ENCODE measurements around the gene SCG3. TPM values are rescaled to one million over a fixed set of nuclear protein-coding genes. Genes with fewer than 3 reads are reported as not detected.
A peak's percentile ranks its signal among the peaks of the same experiment; 100 is the strongest.
"Not testable (repeated sequence)": the region's sequence is repeated elsewhere in the genome, so short reads cannot be mapped to it uniquely, and the experiment has no call there.

SCG3 gene
- total RNA-seq: not detected

DNA sequence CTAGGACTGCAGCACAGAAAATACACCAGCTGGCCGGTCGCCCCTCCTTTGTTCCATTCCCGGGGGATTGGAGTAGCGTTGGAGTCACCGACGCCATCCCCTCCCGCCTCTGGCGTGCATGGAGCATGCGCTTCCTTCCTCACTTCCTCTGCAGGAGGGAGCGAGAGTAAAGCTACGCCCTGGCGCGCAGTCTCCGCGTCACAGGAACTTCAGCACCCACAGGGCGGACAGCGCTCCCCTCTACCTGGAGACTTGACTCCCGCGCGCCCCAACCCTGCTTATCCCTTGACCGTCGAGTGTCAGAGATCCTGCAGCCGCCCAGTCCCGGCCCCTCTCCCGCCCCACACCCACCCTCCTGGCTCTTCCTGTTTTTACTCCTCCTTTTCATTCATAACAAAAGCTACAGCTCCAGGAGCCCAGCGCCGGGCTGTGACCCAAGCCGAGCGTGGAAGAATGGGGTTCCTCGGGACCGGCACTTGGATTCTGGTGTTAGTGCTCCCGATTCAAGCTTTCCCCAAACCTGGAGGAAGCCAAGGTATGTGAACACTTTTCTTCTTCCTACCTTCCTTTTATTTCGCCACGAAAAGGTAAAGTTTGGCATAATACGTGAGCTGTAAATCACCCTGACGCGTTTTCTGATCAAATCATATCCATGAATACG is at the start of gene SCG3:
Gene SCG3 (plus strand): TSS at position 201 of the 661 bp plus-strand sequence. CDS start 253 bp downstream, at position 454.
- H3K27ac Mint-ChIP-seq: no peak within 1 kb of the TSS
- H3K27me3 Mint-ChIP-seq: peaks cover 68% of the 10 kb centered on the region
- H3K9me3 Mint-ChIP-seq (ENCODE audit: low read depth): no peaks in the 10 kb centered on the region
- H3K4me3 Mint-ChIP-seq: no peak within 1 kb of the TSS
- DNase-seq: peak; percentile 79
- CTCF ChIA-PET: interaction anchor here (1.3 kb wide), 1 partner anchor 95 kb away, joined by 3 read pairs; no protein-coding TSS in a partner anchor
- ATAC-seq: peak; percentile 83
- H3K4me1 Mint-ChIP-seq: peaks cover 3% of the 10 kb centered on the region
- H3K36me3 Mint-ChIP-seq: no peaks in the 10 kb centered on the region

- Mint-ChIP-seq H3K27ac (no peak overlapping the region), H3K4me1 (peaks cover 11% of the 10 kb centered on the region), H3K36me3 (no peaks in the 10 kb centered on the region), H3K4me3 (no peak overlapping the region), H3K27me3 (peaks cover 27% of the 10 kb centered on the region), H3K9me3 (ENCODE audit: low read depth) (no peaks in the 10 kb centered on the region)
- ATAC-seq (no peak), DNase-seq (peak; percentile 42)
- CTCF ChIA-PET: interaction anchor here (0.9 to 1.7 kb wide), 2 partner anchors 14 to 48 kb away, joined by 3 read pairs; no protein-coding TSS in a partner anchor
These were observed 46.6 kb upstream of the SCG3 start for GRCh38 chr15:51634591-51635198.

DNA sequence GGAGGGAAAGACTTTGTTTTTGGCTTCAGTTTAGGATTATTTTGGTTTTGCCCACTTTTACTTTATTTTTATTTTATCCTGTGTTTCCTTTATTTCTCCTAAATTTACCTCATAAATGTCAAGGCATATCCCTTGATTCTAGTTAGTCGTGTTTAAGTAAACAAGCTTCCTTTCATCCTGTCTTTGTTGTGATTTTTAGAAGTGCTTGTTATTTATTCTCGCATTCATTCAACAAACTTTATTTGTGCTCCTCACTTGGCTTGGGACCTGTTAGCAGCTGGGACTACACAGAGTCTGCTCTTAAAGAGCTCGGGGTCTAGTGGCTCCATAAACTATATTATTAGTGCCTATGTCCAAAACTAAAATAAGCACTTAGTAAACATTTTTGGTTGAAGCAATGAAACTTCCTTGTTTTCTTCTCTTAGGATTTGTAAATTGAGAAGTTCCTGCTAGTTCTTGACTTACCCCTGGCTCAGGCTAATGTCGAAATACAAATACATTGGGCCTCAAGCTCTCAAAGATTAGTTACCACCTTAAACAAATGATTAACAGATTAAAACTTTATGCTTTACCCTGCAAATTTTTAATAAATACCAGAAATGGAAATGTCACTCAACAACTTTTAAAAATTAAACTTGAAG is 39.7 kb upstream of the SCG3 start:
- no peak for ATAC-seq
- CTCF ChIA-PET: interaction anchor here (2.0 kb wide), 1 partner anchor 135 kb away, joined by 7 read pairs; no protein-coding TSS in a partner anchor
- Mint-ChIP-seq H3K9me3 (ENCODE audit: low read depth) (no peaks in the 10 kb centered on the region), H3K4me3 (no peak overlapping the region), H3K27me3 (peaks cover 28% of the 10 kb centered on the region), H3K27ac (no peak overlapping the region), H3K36me3 (no peaks in the 10 kb centered on the region), H3K4me1 (no peaks in the 10 kb centered on the region)
- DNase-seq: no peak

DNA sequence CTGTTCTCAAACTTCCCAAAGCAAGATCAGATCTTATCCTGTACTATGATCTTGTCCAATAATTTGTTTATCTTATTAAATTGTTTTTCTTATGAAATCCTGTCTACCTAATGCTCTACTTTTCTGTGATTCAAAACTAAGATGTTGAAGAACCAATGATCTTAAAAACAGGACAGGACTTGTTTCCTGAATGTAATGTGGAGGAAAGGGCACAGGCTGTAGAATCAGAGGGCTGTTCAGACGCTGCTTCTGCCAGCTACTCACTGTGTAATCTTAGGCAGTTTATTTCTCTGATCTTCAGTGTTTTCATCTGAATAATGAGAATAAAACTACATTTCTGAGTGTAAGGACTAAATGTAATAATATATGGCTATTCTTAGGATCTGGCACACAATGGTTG is 38.6 kb upstream of the SCG3 start:
- Mint-ChIP-seq H3K4me3 (no peak overlapping the region), H3K9me3 (ENCODE audit: low read depth) (no peaks in the 10 kb centered on the region), H3K27me3 (peaks cover 25% of the 10 kb centered on the region), H3K36me3 (no peaks in the 10 kb centered on the region), H3K27ac (no peak overlapping the region), H3K4me1 (peaks cover 4% of the 10 kb centered on the region)
- CTCF ChIA-PET: no interaction called here
- ATAC-seq (no peak), DNase-seq (no peak)

DNA sequence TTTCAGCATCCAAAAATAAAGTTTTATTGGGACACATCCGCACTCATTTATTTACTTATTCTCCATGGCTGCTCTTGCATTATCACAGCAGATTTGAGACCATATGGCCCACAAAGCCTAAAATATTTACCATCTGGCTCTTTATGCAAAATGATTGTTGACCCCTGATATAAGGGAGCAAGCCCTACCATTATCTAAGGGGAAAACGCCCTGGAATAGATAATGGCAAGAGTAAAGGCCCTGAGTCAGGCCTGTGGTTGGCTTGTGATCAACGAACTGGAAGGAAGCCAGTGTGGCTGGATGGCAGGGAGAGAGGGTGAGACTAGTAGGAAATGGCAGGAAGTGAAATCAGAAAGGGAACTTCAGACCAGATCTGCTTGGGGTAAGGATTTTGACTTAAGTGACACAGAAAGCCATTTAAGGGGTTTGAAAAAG is 34.2 kb upstream of the SCG3 start:
- peaks cover 4% of the 10 kb centered on the region for H3K4me1 Mint-ChIP-seq
- peaks cover 19% of the 10 kb centered on the region for H3K27me3 Mint-ChIP-seq
- H3K9me3 Mint-ChIP-seq (ENCODE audit: low read depth): no peaks in the 10 kb centered on the region
- no peak overlapping the region for H3K4me3 Mint-ChIP-seq
- CTCF ChIA-PET: interaction anchor here (1.1 to 9.2 kb wide), 3 partner anchors 14 to 130 kb away, joined by 3 to 216 read pairs (median 5); partner anchors contain the start of gene LYSMD2
- ATAC-seq (no peak), DNase-seq (no peak)
- H3K36me3 Mint-ChIP-seq: no peaks in the 10 kb centered on the region
- no peak overlapping the region for H3K27ac Mint-ChIP-seq

- not testable (repeated sequence) for H3K36me3 Mint-ChIP-seq; H3K27ac Mint-ChIP-seq; H3K4me3 Mint-ChIP-seq; ATAC-seq; DNase-seq; H3K9me3 Mint-ChIP-seq (ENCODE audit: low read depth)
- Mint-ChIP-seq H3K27me3 (peaks cover 12% of the 10 kb centered on the region), H3K4me1 (peaks cover 11% of the 10 kb centered on the region)
- CTCF ChIA-PET: interaction anchor here (2.5 to 9.2 kb wide), 2 partner anchors 88 to 129 kb away, joined by 5 to 216 read pairs; partner anchors contain the start of gene LYSMD2
These were observed 33.2 kb upstream of the SCG3 start for GRCh38 chr15:51648101-51648500.

DNA sequence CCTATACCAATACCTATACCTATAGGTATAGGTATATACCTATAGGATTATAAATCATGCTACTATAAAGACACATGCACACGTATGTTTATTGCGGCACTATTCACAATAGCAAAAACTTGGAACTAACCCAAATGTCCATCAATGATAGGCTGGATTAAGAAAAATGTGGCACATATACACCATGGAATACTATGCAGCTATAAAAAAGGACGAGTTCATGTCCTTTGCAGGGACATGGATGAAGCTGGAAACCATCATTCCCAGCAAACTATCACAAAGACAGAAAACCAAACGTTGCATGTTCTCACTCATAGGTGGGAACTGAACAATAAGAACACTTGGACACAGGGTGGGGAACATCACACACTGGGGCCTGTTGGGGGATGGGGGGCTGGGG is 32.7 kb upstream of the SCG3 start:
- H3K9me3 Mint-ChIP-seq (ENCODE audit: low read depth); H3K36me3 Mint-ChIP-seq; H3K4me3 Mint-ChIP-seq; H3K27ac Mint-ChIP-seq; DNase-seq; ATAC-seq: not testable (repeated sequence)
- H3K4me1 Mint-ChIP-seq: peaks cover 11% of the 10 kb centered on the region
- CTCF ChIA-PET: interaction anchor here (9.2 kb wide), 1 partner anchor 128 kb away, joined by 216 read pairs; no protein-coding TSS in a partner anchor
- H3K27me3 Mint-ChIP-seq: peaks cover 12% of the 10 kb centered on the region

DNA sequence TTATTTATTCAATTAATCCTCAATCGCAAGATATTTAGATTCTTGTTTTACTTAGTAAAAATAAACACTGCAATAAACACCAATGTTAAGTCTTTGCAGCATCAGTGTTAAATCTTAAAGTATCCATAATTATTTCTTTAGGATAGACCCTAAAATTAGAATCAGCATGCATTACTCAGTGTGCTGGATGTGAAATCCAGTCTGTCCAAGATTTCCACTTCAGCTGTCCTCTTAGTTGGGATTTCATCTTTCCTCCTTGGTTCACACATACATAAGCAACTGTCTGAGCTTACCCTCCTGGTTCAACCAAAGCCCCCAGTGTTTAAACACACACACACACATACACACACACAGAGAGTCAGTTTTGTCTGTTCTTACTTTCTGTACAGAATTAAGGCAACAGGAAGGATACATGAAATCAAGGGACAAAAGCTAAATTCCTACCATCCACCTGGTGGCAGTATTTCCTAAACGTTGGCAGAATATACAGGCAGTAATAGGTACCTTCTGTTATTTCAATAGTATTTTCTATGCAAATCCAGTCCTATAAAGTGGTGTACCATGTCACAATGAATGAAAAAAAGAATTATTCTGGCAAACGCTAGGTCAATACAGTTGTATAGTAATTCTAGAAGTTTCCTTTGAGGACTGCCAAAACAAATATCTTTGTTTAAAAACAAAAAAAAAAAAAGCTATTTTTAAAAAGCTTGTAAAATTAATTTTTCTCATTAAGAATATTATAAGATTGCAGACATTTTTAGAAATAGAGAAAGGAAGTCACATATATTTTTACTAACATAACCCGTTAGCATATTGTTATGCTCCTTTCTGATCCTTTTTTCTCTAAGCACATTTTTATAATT is 31.4 kb upstream of the SCG3 start:
- no peaks in the 10 kb centered on the region for H3K36me3 Mint-ChIP-seq
- H3K4me1 Mint-ChIP-seq: peaks cover 11% of the 10 kb centered on the region
- H3K27me3 Mint-ChIP-seq: peaks cover 2% of the 10 kb centered on the region
- peak; percentile 70 for ATAC-seq
- no peaks in the 10 kb centered on the region for H3K9me3 Mint-ChIP-seq (ENCODE audit: low read depth)
- H3K27ac Mint-ChIP-seq: no peak overlapping the region
- CTCF ChIA-PET: interaction anchor here (0.5 to 9.2 kb wide), 33 partner anchors 8 to 1085 kb away, joined by 3 to 216 read pairs (median 3); partner anchors contain the start of genes DMXL2, LYSMD2 and TMOD2
- DNase-seq: peak; percentile 52
- no peak overlapping the region for H3K4me3 Mint-ChIP-seq

DNA sequence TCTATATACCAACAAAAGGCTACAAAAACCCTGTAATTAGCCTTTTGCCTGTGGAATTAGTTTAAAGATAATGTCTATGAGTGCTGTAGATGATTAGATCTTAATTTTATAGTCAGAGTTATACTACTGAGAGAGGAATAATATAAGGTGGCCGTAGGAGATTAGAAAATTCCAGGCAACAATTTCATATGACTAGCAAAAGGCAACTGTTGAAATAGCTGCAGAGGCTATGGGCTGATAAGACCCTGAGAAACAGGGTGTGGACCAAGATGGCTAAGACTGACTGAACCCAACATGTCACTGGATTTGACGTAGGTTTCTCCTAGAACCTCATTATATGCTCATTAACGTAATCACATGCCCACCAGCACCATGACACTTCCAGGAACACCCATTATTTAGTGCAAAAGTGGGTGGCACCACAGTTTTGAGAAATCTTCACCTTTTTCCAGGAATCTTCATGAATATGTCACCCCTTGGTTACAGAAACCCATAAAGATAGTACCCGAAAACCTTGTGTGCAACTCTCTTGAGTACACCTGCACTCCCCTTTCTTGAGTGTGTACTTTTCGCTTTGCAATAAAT is 29.1 kb upstream of the SCG3 start:
- no peaks in the 10 kb centered on the region for H3K36me3 Mint-ChIP-seq
- no peak for ATAC-seq
- CTCF ChIA-PET: interaction anchor here (9.2 kb wide), 1 partner anchor 124 kb away, joined by 216 read pairs; no protein-coding TSS in a partner anchor
- H3K4me3 Mint-ChIP-seq: no peak overlapping the region
- H3K4me1 Mint-ChIP-seq: peaks cover 9% of the 10 kb centered on the region
- H3K27ac Mint-ChIP-seq: no peak overlapping the region
- no peaks in the 10 kb centered on the region for H3K9me3 Mint-ChIP-seq (ENCODE audit: low read depth)
- peaks cover 2% of the 10 kb centered on the region for H3K27me3 Mint-ChIP-seq
- DNase-seq: no peak

- not testable (repeated sequence) for H3K36me3 Mint-ChIP-seq; H3K27me3 Mint-ChIP-seq; H3K4me3 Mint-ChIP-seq; ATAC-seq; H3K9me3 Mint-ChIP-seq (ENCODE audit: low read depth); H3K27ac Mint-ChIP-seq; H3K4me1 Mint-ChIP-seq; DNase-seq
- CTCF ChIA-PET: interaction anchor here (5.3 kb wide), 1 partner anchor 121 kb away, joined by 32 read pairs; no protein-coding TSS in a partner anchor
These were observed 25.8 kb upstream of the SCG3 start for GRCh38 chr15:51655401-51656057.

GRCh38 chr15:51658664-51659063 is 22.6 kb upstream of the SCG3 start:
- no peaks in the 10 kb centered on the region for H3K9me3 Mint-ChIP-seq (ENCODE audit: low read depth)
- no peak overlapping the region for H3K27ac Mint-ChIP-seq
- no peak overlapping the region for H3K4me3 Mint-ChIP-seq
- peaks cover 9% of the 10 kb centered on the region for H3K27me3 Mint-ChIP-seq
- no peak for ATAC-seq
- CTCF ChIA-PET: interaction anchor here (1.2 kb wide), 1 partner anchor 9 kb away, joined by 3 read pairs; no protein-coding TSS in a partner anchor
- no peaks in the 10 kb centered on the region for H3K36me3 Mint-ChIP-seq
- H3K4me1 Mint-ChIP-seq: no peaks in the 10 kb centered on the region
- DNase-seq: no peak

DNA sequence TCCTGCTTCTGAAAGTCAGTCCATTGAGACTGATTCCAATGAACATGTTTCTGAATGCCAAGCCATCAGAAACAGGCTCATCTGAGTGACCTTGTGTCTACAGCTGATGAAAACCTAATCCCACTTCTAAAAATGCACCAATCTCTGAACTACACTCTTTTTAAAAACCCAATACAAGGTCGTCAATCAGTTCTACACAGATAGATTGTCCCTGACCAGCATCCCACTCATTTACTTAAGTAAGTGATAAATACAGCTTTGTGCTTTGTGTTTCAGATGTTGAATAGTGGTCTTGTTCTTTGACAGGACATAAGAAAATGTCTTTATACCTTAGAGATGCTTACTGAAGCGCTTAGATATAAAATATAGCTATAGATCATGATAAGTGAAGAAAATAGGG is 20.2 kb upstream of the SCG3 start:
- CTCF ChIA-PET: interaction anchor here (1.0 to 1.4 kb wide), 4 partner anchors 14 to 1070 kb away, joined by 3 to 6 read pairs (median 3); no protein-coding TSS in a partner anchor
- Mint-ChIP-seq H3K36me3 (no peaks in the 10 kb centered on the region), H3K9me3 (ENCODE audit: low read depth) (no peaks in the 10 kb centered on the region), H3K4me1 (no peaks in the 10 kb centered on the region), H3K27ac (no peak overlapping the region), H3K4me3 (no peak overlapping the region), H3K27me3 (peaks cover 15% of the 10 kb centered on the region)
- ATAC-seq (no peak), DNase-seq (no peak)
